ENCODE data around the gene OR2AE1. TPM values are rescaled to one million over a fixed set of nuclear protein-coding genes. Genes with fewer than 3 reads are reported as not detected.

The OR2AE1 gene
- total and polyA plus RNA-seq, 2 of the 13 experiments (the other 11 are each of a cell fraction or from before 2014, with no cell fraction given): not detected

GRCh38 chr7:99918959-99919813 is 42.4 kb upstream of the OR2AE1 start, which contains the start of gene TRIM4 (continued):
- TF ChIP-seq ZNF660 (CRISPR knock-in tag; IDR thresholded peaks at IDR 0.05; ENCODE audit: borderline replicate concordance, low read depth) (no peak), ZNF878 (CRISPR knock-in tag; IDR thresholded peaks at IDR 0.05) (no peak), ZNF484 (CRISPR knock-in tag; IDR thresholded peaks at IDR 0.05; ENCODE audit: borderline replicate concordance, low read depth) (0 out of 2 replicates have a peak, but pooled peaks have one; percentile 15), ZFP62 (CRISPR knock-in tag; IDR thresholded peaks at IDR 0.05) (no peak), SRSF9 (IDR thresholded peaks at IDR 0.05; ENCODE audit: borderline replicate concordance, insufficient read depth, low read depth, low read length, poor library complexity, severe bottlenecking) (no peak), BRD4 (CRISPR knock-in tag; IDR thresholded peaks at IDR 0.05) (no peak; the same call in 1 of the 2 replicates), DMTF1 (CRISPR knock-in tag; IDR thresholded peaks at IDR 0.05) (no peak), REXO4 (CRISPR knock-in tag; IDR thresholded peaks at IDR 0.05; ENCODE audit: borderline replicate concordance) (no peak), HOXA3 (CRISPR knock-in tag; IDR thresholded peaks at IDR 0.05) (peak; percentile 85), FOXA3 (CRISPR knock-in tag; IDR thresholded peaks at IDR 0.05) (peak; percentile 25; the same call in 1 of the 2 replicates), SRSF4 (IDR thresholded peaks at IDR 0.05; ENCODE audit: low read depth, low read length, poor library complexity, severe bottlenecking) (no peak), NCOA2 (CRISPR knock-in tag; IDR thresholded peaks at IDR 0.05) (peak; percentile 40; the same call in 1 of the 2 replicates), ELF4 (CRISPR knock-in tag; IDR thresholded peaks at IDR 0.05; ENCODE audit: borderline replicate concordance) (peak; percentile 97), SRY (CRISPR knock-in tag; IDR thresholded peaks at IDR 0.05) (peak; percentile 64; the same call in 1 of the 2 replicates), RAD21 (CRISPR knock-in tag; IDR thresholded peaks at IDR 0.05) (peak; percentile 67), GATA4 (IDR thresholded peaks at IDR 0.05; ENCODE audit: borderline replicate concordance, low read depth) (no peak)
- TF ChIP-seq, protein P1, sequence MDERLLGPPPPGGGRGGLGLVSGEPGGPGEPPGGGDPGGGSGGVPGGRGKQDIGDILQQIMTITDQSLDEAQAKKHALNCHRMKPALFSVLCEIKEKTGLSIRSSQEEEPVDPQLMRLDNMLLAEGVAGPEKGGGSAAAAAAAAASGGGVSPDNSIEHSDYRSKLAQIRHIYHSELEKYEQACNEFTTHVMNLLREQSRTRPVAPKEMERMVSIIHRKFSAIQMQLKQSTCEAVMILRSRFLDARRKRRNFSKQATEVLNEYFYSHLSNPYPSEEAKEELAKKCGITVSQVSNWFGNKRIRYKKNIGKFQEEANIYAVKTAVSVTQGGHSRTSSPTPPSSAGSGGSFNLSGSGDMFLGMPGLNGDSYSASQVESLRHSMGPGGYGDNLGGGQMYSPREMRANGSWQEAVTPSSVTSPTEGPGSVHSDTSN (CRISPR knock-in tag; IDR thresholded peaks at IDR 0.05): peak; percentile 46; the same call in 1 of the 2 replicates
- TF ChIP-seq, protein P2, sequence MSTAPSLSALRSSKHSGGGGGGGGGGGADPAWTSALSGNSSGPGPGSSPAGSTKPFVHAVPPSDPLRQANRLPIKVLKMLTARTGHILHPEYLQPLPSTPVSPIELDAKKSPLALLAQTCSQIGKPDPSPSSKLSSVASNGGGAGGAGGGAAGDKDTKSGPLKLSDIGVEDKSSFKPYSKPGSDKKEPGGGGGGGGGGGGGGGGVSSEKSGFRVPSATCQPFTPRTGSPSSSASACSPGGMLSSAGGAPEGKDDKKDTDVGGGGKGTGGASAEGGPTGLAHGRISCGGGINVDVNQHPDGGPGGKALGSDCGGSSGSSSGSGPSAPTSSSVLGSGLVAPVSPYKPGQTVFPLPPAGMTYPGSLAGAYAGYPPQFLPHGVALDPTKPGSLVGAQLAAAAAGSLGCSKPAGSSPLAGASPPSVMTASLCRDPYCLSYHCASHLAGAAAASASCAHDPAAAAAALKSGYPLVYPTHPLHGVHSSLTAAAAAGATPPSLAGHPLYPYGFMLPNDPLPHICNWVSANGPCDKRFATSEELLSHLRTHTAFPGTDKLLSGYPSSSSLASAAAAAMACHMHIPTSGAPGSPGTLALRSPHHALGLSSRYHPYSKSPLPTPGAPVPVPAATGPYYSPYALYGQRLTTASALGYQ (CRISPR knock-in tag; IDR thresholded peaks at IDR 0.05): peak; percentile 45
- TF ChIP-seq, protein P3, sequence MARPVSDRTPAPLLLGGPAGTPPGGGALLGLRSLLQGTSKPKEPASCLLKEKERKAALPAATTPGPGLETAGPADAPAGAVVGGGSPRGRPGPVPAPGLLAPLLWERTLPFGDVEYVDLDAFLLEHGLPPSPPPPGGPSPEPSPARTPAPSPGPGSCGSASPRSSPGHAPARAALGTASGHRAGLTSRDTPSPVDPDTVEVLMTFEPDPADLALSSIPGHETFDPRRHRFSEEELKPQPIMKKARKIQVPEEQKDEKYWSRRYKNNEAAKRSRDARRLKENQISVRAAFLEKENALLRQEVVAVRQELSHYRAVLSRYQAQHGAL (CRISPR knock-in tag; IDR thresholded peaks at IDR 0.05; ENCODE audit: not compliant biosample characterization): peak; percentile 63
- TF ChIP-seq, protein P4, sequence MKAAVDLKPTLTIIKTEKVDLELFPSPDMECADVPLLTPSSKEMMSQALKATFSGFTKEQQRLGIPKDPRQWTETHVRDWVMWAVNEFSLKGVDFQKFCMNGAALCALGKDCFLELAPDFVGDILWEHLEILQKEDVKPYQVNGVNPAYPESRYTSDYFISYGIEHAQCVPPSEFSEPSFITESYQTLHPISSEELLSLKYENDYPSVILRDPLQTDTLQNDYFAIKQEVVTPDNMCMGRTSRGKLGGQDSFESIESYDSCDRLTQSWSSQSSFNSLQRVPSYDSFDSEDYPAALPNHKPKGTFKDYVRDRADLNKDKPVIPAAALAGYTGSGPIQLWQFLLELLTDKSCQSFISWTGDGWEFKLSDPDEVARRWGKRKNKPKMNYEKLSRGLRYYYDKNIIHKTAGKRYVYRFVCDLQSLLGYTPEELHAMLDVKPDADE (CRISPR knock-in tag; IDR thresholded peaks at IDR 0.05): no peak
